GM12878 (cell line): ENCODE results near the gene ARF3.
A peak's percentile ranks its signal among the peaks of the same experiment; 100 is the strongest.

Source experiments
- CEBPB ChIP-seq, 2 experiments: fragments of 150-350 bp in 1 of 2; IDR thresholded peaks; 2 replicates each; pipeline ENCODE4 v1.6.1; 2012 to 2014; ENCODE audit warnings: low read depth in 2 of 2, low read length in 2 of 2, borderline replicate concordance in 1 of 2, inconsistent platforms in 1 of 2
- CHD4 ChIP-seq: fragments of 200-600 bp; sonication (generic); IDR thresholded peaks from 2 replicates; pipeline ENCODE4 v1.6.1; 2016; ENCODE audit warnings: mild to moderate bottlenecking
- CTCF ChIP-seq, 3 experiments: IDR thresholded peaks in 2 of 3; conservative IDR thresholded peaks in 1 of 3; 2 replicates each; pipeline ENCODE4 v1.5.1; 2011; ENCODE audit warnings: low read depth in 3 of 3, low read length in 3 of 3, mild to moderate bottlenecking in 3 of 3, control low read depth in 2 of 3, moderate library complexity in 2 of 3, inconsistent platforms in 1 of 3, mixed read lengths in 1 of 3; ENCODE audit not compliant: control insufficient read depth in 2 of 3, insufficient read depth in 1 of 3; ENCODE audit errors: extremely low read depth in 1 of 3
- EZH2 ChIP-seq: IDR thresholded peaks from 2 replicates; pipeline ENCODE4 v1.6.1; 2012; ENCODE audit warnings: low read depth, mild to moderate bottlenecking, control low read depth, inconsistent platforms, low read length, borderline replicate concordance; ENCODE audit not compliant: control insufficient read depth
- NR2C1 ChIP-seq: fragments of 450-650 bp; IDR thresholded peaks from 2 replicates; pipeline ENCODE4 v1.6.1; 2017; ENCODE audit warnings: antibody characterized with exemption, mild to moderate bottlenecking, moderate library complexity
- ZNF24 ChIP-seq: fragments of 450-650 bp; IDR thresholded peaks from 2 replicates; pipeline ENCODE4 v1.6.1; 2017; ENCODE audit warnings: antibody characterized with exemption, mild to moderate bottlenecking

- no peak for TF ChIP-seq CEBPB (IDR thresholded peaks at IDR 0.05; ENCODE audit: borderline replicate concordance in 1 of 2, low read depth in 2 of 2, low read length in 2 of 2)
- no peak for TF ChIP-seq ZNF24
- peak in 1 of 3 experiments; percentile 7; a peak in 2 of 6 replicates for TF ChIP-seq CTCF (IDR thresholded peaks at IDR 0.05 in 2 of 3, conservative IDR thresholded peaks at IDR 0.05 in 1 of 3; ENCODE audit: control insufficient read depth in 2 of 3, extremely low read depth in 1 of 3, insufficient read depth in 1 of 3, low read depth in 3 of 3, low read length in 3 of 3)
- TF ChIP-seq CHD4, result no peak
- no peak for TF ChIP-seq NR2C1
- TF ChIP-seq EZH2, result no peak
Observed at GRCh38 chr12:48969833-48970701, 12.8 kb upstream of the ARF3 start.
